A673 (cell line): ENCODE data around the gene MSN.

Experiments used
- EZH2 ChIP-seq: fragments of 200-600 bp; sonication (generic); IDR thresholded peaks from 2 replicates; pipeline ENCODE4 v1.6.1; 2017; ENCODE audit warnings: borderline replicate concordance, low read depth, mild to moderate bottlenecking, mixed read lengths, antibody characterized with exemption, low read length; ENCODE audit not compliant: poor library complexity, severe bottlenecking
- TF ChIP-seq, protein P1 (sequence below): fragments of 300-800, 200-600 bp; sonication (generic); conservative IDR thresholded peaks from 2 replicates; pipeline ENCODE4 v1.5.1; 2017; ENCODE audit warnings: low read depth, mild to moderate bottlenecking, antibody characterized with exemption, low read length, moderate library complexity, mixed read lengths

DNA sequence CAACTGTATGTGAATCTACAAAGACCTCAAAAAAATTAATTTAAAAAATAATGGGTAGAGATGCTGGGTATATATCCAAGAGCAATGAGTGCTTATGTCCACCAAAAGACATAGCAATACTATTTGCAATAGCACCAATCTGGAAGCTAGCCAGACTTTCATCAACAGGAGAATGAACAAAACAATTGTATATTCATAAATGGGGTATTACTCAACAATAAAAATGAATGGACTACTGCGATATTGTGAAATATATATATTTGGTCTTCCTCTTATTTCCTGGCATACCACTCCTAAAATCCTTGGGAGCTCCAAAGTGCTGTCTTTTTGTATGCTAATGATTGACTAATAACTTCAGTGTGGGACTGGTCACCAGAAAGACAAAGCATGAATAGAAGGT lies 77.5 kb downstream of the MSN start:
- TF ChIP-seq, protein P1, sequence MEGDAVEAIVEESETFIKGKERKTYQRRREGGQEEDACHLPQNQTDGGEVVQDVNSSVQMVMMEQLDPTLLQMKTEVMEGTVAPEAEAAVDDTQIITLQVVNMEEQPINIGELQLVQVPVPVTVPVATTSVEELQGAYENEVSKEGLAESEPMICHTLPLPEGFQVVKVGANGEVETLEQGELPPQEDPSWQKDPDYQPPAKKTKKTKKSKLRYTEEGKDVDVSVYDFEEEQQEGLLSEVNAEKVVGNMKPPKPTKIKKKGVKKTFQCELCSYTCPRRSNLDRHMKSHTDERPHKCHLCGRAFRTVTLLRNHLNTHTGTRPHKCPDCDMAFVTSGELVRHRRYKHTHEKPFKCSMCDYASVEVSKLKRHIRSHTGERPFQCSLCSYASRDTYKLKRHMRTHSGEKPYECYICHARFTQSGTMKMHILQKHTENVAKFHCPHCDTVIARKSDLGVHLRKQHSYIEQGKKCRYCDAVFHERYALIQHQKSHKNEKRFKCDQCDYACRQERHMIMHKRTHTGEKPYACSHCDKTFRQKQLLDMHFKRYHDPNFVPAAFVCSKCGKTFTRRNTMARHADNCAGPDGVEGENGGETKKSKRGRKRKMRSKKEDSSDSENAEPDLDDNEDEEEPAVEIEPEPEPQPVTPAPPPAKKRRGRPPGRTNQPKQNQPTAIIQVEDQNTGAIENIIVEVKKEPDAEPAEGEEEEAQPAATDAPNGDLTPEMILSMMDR, result no peak
- TF ChIP-seq EZH2, result no peak
